Measurements from ENCODE around the gene RDH5.

Gene RDH5, protein sequence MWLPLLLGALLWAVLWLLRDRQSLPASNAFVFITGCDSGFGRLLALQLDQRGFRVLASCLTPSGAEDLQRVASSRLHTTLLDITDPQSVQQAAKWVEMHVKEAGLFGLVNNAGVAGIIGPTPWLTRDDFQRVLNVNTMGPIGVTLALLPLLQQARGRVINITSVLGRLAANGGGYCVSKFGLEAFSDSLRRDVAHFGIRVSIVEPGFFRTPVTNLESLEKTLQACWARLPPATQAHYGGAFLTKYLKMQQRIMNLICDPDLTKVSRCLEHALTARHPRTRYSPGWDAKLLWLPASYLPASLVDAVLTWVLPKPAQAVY

DNA sequence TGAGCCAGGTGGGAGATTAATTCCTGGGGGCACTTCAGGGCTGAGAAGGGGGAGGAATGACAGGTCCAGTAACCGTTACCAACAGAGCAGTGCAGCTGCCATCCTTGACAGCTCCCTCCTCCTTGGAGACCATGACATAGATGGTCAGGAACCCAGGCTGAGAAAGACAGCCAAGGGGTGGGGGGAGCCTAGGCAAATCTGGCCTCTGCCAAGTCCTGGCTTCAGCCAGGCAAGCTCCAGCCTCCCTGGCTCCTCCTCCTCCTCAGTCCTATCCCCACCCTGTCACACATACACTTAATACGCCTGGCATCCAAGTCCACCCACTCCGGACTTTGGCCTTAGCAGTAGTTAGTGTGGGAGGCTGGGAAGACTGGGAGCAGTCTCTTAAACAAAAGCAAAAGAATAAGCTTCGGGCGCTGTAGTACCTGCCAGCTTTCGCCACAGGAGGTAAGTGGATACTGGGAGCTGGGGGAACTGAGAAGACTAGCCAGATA is at the start of gene RDH5:
TSS of gene RDH5 (plus strand) at position 323 of the 494 bp plus-strand sequence. CDS start 792 bp downstream, outside the sequence.
- DNase-seq = no peak

DNA sequence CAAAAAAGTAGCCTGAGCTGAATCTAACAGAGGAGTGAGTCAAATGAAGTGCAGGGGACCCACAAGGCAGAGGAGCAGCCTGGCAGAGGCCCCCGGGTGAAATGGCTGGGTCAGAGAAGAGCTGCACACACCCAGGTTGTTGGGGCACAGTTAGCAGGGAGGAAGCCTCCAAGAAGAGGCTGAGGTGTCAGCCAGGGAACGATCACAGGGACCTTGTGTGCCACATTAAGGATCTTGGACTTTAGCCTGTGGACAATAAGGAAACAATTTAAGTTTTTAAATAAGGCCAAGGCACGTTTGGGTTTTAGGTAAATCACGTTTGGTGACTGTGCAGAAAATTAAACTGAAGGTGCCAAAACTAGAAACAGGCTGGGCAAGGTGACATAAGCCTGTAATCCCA is 48.4 kb upstream of the RDH5 start:
- no peak for DNase-seq

DNA sequence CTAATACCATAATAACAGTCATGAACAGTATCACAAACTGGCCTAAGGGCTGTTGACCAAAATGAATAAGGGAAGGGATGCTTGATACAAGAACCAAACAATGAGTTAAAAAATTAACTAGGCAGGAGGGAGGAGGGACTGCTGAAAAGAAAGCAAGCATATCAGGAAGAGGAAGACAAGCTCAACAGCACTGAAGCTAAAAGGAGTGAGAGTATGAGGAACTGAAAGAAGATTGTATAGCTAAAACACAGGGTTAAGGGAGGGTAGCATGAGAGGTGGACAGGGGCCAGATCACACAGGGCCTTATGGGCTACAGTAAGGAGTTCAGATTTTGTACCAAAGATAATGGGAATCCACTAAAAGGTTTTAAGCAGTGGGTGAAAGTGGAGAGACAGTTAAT is 46.6 kb upstream of the RDH5 start:
- no peak for DNase-seq

DNA sequence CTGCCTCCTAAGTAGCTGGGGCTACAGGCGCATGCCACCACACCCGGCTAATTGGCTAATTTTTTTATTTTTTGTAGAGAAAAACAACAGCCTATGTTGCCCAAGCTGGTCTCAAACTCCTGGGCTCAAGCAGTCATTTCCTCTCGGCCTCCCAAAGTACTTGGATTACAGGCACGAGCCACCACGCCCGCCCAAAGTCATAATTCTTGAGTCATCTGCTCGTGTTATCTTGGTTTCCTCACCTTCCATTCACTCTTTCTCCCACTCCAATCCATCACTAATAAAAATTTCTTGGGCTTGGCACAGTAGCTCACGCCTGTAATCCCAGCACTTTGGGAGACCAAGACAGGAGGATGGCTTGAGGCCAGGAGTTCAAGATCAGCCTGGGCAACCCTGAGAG is 44.5 kb upstream of the RDH5 start:
- no peak for DNase-seq

DNA sequence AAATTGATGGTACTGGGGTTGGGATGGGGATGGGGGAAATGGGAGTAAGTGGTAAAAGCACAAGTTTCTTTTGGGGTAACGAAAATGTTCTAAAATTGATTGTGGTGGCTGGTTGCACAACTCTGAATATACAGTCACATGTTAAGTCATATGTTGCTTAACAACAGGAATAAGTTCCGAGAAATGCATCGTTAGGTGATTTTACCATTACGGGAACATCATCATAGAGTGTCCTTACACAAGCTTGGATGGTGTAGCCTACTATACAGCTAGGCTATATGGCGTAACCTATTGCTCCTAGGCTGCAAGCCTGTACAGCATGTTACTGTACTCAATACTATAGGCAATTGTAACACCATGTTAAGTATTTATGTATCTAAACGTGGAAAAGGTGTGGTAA is 43.5 kb upstream of the RDH5 start:
- DNase-seq = no peak

DNA sequence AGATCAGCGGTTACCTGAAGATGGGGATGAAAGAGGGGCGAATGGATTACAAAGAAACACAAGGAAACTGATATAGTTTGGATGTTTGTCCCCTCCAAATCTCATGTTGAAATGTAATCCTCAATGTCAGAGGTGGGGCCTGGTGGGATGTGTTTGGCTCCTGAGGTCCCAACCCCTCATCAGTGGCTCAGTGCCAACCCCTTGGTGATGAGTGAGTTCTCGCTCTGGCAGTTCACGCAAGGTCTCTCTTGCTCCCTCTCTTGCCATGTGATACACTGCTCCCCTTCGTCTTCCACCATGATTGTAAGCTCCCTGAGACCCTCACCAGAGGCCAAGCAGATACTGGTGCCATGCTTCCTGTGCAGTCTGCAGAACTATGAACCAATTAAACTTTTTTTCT is 40.5 kb upstream of the RDH5 start:
- DNase-seq = no peak

DNA sequence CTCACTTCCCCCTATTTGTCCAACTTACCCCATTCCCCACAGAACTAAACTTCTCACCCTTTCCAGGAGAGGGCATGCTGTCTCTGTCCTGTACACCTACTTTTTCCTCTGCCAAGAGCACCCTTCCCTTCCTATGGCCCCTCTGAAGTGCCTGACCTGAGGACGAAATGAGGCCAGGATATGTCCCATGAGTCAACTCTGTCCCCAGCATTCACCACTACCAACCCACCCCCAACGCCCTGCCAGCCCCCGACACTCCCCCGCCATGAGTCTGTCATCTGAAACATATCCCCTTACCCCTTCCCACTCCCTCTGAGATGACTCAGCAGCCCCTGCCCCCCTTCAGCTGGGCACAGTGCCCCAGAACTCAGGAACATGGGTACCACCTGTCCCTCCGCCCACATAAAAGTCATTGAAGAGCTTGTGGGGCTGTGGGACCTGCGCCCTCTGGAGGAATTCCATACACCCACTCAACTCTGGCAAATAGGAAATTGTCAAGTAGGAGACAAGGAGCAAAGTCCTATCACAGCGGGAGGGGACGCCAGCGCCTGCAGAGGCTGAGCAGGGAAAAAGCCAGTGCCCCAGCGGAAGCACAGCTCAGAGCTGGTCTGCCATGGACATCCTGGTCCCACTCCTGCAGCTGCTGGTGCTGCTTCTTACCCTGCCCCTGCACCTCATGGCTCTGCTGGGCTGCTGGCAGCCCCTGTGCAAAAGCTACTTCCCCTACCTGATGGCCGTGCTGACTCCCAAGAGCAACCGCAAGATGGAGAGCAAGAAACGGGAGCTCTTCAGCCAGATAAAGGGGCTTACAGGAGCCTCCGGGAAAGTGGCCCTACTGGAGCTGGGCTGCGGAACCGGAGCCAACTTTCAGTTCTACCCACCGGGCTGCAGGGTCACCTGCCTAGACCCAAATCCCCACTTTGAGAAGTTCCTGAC is 38.8 kb upstream of the RDH5 start:
- DNase-seq = no peak

DNA sequence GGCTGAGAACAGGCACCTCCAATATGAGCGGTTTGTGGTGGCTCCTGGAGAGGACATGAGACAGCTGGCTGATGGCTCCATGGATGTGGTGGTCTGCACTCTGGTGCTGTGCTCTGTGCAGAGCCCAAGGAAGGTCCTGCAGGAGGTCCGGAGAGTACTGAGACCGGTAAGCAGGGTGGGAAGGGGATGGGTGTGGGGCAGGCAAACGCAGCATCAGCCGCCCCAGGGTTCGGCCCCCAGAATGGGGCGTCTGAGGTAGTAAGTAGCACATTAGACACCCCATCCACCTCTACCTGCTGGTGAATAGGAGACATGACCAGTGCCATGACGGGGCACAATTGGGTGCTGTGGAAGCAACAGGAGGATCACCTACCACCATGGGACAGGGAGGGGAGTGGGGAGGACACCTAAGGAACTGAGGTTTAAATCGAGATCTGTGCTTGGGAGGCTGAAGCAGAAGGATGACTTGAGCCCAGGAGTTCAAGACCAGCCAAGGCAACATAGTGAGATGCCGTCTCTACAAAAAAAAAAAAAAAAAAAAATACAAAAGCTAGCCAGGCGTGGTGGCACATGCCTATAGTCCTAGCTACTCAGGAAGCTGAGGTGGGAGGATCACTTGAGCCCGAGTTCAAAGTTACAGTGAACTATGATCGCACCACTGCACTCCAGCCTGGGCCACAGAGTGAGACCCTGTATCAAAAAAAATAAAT is 38.0 kb upstream of the RDH5 start:
- no peak for DNase-seq

DNA sequence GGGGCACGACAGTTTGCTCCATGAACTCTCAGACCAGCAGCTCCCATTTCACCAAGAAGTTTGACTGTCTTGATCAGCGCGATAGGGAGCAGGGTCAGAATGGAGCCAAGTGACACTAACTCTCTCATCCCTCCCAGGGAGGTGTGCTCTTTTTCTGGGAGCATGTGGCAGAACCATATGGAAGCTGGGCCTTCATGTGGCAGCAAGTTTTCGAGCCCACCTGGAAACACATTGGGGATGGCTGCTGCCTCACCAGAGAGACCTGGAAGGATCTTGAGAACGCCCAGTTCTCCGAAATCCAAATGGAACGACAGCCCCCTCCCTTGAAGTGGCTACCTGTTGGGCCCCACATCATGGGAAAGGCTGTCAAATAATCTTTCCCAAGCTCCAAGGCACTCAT is 36.5 kb upstream of the RDH5 start:
- no peak for DNase-seq

DNA sequence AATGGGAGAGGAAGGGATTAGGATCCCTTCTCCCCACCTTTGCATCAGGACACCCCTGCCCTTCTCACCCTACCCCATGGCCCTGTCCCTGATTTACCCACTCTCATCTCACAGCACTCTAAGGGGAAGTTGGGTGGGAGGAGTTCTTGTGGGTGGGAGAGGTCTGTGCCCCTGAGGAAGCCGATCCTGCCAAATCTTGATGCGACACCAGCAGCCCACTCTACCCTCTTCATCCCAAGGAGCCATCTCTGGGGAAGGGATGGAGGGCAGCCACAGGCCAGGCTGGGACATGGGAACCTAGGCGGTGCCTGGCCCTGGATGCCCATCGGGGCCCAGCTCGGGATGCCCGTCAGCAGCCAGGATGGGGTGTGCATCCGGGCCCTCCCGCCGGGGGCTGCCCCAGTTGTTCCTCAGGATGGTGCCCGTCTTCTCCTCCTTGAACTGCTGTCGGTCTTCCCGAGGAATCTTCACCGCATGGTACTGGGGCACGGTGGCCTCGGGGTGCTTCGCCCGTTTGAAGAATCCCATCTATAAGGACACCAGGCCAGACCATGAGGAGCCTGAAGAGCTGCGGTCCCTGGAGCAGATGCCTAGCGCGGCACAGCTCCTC is 35.3 kb upstream of the RDH5 start:
- no peak for DNase-seq

DNA sequence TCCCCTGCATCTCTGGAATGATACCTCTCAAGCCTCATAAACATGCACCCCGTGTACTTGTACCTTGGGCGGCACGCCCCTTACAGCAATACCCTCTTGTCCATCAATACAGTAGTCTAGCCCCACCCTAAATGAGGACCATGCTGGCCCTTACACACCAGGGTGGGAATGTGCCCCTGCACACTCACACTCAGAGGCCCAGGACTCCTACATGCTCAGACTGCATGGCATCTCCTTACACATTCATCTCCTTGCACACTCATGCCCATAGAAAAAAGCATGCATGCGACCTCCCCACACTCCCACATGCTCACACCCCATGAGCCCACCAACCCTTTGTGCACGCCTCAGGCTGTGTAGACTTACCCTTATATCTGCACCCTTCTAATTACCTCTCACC is 34.5 kb upstream of the RDH5 start:
- DNase-seq = no peak

DNA sequence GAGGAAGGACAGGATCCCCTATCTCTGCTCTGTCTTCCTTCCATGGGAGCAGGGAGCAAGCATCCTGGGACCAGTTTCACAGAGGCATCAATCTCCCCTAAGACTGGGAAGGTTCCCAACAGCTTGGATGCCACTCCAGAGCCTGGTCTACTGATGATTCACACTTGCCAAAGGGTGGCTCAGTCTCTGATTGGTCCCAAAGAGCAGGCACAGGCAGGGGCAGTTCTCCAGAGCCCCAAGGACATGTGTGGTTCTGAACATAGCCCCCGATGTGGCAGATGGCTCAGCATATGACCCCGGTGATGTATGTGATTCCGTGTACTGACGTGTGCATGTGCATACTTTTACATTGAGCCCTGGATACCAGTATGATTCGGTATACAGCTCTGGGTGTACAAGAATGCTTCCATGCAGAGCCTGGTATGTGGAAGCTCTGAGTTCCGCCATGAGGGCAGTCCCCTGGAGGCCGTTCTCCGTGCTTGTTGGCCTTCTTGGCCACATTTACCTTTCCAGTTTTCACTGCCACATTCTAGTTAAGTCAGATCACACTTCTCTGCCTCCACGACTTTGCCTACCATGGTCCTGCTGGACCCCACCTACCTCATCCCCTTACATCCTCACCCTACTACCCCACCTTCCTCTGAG is 33.7 kb upstream of the RDH5 start:
- no peak for DNase-seq

DNA sequence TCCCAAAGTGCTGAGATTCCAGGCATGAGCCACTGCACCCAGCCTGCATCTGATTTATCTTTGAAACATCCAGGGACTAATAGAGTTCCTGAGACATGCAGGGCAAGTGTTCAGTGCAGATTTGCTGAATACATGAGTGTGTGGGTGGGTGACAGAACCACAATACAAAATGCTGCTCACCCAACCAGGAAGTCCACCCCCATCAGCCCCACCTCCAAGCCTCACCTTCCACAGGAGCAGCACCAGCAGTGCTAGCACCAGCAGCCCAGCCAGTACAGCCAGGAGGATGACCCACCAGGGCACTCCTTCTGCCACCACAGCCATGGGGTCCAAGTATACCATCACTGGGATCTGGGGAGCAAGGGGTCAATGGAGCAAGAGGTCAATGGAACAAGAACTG is 32.4 kb upstream of the RDH5 start:
- peak; percentile 15 for DNase-seq

DNA sequence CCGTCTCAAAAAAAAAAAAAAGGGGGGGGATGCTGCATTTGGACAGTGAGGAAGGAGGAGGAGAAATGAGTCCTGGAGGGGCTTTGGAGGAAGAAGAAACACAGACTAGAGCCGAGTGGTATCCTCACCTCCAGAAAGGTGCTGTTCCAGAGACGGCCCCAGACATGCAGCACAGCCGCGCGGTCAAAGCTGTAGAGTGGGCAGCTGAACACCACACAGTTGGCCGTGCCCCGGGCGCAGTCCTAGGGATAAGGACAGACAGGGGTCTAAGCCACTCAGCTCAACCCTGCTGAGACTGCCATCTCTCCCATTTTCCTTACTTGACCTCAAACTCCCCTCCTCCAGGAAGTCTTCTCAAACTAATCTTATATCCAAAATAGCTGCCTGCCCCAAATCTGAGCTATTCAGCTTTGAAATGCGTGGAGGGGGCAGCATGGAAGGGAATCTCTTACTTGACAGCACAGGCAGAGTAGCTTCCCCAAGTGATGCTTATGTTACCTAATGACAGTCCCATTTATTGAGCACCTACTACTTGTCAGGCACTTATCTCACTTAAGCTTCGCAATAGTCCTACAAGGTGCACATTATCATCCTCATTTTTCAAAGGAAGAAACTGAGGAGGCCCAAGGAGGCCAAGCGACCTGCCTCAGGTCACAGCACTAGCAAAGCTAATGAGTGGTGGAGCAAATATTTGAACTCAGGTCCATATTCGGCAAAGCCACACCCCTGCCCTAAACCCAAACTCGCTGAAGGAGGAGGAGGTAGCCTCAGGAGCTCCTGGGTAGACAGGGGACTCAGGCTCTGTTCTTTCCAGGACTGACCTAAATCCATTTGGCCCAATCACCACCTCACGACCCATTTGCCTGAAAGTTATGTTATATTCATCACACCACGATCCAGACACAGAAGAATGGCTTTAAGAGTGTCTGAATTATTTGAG is 31.2 kb upstream of the RDH5 start:
- DNase-seq = no peak

DNA sequence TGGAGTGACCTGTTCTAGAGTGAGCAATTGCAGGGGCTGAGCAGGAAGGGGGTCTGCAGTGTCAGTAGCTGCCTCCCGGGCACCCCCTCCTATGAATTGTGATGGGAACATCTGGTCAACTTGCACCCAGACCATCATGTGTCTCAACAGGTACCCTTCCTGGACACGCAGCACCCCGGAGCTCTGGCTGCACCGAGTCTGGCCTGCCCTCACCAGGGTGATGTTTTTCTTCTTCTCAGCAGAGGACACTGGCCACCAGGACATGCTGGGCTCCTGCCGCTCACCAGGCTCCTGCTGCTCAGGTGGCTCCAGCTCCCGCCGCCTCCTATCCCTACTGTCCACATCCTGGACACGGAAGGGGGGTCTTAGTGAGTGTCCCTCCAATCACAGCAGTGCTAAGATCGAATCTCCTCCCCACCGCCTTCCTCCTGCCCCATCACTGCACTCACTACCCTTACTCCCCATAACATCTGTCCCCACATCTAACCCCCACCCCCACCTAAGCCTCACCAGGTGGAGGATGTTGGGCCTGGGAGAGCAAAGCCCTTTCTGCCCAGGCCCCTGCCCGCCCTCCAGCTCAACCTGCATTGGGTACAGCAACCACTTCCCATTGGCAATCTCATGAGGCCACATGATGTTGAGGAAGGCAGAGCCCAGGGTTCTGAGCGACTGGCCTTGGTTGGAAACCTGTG is 27.4 kb upstream of the RDH5 start:
- DNase-seq = no peak

DNA sequence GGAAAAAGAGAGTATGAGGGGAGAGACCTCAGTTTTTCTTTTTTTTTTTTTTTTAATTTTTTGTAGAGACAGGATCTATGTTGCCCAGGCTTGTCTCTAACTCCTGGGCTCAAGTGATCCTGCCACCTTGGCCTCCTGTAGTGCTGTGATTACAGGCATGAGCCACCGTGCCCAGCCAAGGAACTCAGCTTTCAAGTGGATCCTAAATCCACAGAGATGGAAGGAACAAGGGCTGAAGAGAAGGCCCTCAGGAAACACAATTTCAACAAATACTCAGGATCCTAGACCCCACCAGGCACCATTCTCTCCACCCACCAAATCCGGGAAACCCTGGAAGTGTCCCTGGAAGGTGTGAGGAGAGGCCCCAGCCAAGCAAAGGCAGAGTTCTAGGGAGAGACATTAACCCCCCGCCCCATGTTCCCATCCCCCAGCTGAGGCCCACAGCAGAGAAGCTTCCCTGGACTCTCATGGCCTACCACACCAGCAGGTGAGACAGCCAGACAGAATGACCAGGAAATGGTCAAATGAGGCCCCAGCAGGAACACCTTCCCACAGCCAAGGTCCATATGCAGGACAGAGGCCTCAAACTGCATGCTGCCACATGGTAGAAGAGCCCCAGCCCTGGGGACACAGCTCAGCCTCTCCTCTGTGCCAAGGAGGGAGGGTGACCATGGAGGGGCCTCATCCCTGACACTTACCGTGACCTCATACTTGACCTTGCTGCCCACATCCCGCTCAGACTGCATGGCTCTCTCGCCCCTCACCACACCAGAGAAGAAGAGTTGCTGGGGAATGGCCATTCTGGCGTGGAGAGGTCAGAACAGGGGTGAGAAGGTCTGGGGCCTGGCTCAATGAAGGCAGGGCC is 26.6 kb upstream of the RDH5 start:
- DNase-seq = no peak

DNA sequence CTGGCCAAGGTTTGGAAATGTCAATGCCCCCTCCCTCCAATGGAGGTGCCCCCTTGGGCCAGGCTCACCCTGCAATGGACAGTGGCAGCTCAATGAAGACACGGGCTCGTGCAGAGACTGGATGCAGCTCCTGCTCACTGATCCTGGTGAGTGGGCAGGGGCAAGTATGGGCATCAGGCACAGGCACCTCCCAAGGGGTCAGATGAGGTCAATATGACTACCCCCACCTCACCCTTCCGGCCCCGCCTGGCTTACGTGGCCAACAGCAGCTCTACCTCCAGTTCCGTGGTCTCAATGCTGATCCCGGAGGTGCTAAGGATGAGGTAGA is 26.0 kb upstream of the RDH5 start:
- DNase-seq = no peak

DNA sequence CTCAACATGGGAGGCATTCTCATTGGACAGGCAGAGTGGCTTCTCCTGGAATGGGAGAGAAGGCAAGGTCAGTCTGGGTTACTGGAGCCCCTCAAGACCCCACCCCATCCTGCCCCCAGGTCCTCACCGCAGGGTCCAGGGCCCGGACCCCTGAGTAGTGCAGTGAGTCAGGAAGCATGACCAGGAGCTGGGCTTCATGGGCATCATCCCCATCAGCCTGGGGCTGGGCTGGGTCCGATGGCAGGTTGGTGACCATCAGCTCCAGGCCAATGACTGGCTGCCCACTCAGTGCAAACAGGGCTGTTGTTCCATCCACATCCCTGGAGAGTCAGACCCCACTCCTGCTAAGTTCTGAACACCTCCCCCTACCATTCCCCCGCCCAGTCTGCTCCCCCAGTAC is 25.5 kb upstream of the RDH5 start:
- no peak for DNase-seq

DNA sequence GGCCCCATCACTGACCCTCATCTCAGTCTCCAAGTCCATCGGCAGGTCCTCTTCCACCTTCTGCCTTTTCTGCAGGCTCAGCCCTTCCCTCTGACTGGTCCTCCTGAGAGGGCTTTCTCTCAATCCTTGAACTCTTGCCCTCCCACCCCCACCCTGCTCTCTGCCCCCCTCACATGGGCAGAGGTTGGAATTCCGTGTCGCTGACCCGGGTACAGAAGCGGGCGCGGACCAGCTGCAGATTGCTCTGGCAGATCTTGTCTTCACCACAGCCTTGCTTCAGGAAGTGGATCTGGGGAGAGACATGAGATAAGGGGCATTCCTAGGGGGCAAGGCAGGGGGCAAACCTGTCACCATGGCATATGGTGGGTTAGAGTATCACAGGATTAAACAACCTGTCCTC is 24.8 kb upstream of the RDH5 start:
- no peak for DNase-seq

DNA sequence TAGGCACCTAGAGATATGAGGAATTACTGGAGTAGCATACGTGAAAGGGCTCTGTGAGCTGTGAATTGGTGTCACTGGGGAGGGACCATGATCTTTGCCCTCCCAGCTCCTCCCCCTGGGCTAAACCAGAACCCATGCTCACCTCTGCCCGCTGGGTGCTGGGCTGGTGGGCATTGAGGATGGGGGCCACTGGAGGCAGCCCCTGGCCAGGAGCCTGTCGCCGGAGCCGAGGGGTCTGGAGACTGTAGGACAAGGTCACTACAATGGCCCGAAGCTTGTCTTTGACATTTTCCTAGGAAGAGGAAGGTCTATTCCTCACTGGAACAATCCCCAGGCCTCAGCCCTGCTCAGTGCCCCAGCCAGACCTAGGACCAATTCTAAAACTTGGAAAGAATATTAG is 24.1 kb upstream of the RDH5 start:
- DNase-seq = no peak
